ENCODE measurements around the gene MON2. TPM values are rescaled to one million over a fixed set of nuclear protein-coding genes. Genes with fewer than 3 reads are reported as not detected.
A peak's percentile ranks its signal among the peaks of the same experiment; 100 is the strongest.

MON2 gene
- total RNA-seq, 1 donor from 2014 or later: 67.3 TPM

DNA sequence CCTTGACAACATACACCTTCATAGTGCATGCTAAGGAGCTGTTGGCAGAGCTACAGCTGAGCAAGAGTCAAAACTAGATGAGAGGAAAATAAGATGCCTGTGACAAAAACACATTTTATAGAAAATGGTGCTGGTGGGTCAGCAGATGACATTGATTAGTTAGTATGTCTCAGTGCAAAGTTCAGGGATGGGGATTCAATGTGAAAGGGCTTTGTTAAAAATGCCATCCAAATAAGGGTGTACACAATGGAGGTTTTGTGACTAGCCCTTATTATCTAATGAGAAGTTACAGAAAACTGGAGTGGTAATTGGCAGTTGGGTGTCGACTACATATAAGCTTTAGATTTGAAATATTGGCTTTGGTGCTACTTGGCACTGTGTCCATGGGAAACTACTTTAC, 169.0 kb downstream of the MON2 start:
- Histone ChIP-seq H3K27me3 (ENCODE audit: control insufficient read depth in 3 of 3, insufficient read depth in 3 of 3, low read length in 3 of 3) (peaks cover 3 to 33% (median 29%) of the 10 kb centered on the region in 3 donors), H3K9ac (ENCODE audit: low read depth in 1 of 3, low read length in 3 of 3) (no peak overlapping the region), H3K4me1 (ENCODE audit: control insufficient read depth in 3 of 3, insufficient read depth in 3 of 3, low read length in 3 of 3) (peaks cover 12 to 20% (median 15%) of the 10 kb centered on the region in 3 donors), H3K9me3 (ENCODE audit: control insufficient read depth in 3 of 3, low read length in 3 of 3) (no peaks in the 10 kb centered on the region), H3K27ac (ENCODE audit: low read depth, low read length) (no peak overlapping the region), H3K4me3 (ENCODE audit: low read length in 3 of 3) (no peak overlapping the region), H3K36me3 (ENCODE audit: control insufficient read depth in 3 of 3, insufficient read depth in 3 of 3, low read length in 3 of 3) (no peaks in the 10 kb centered on the region)

DNA sequence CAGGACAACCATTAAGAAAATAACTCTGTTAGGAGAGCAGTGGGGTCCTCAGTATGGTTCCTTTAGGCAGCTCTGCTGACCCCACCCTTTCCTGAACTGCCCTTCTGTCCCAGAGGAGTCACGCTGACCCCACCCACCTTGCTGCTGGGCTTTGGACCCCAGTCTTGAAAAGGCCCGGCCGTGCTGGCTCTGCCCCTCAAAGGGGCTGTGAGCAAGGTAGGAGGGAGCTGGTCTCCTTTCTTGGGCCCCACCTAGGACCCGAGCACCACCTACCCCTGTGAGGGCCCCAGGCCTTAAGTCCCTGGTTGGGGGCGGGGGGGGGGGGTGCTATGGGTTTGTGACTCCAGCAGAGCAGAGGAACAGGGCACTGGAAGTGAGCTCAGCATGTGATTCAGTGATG, 171.1 kb downstream of the MON2 start:
- Histone ChIP-seq H3K4me3 (ENCODE audit: low read length in 3 of 3) (no peak overlapping the region), H3K9me3 (ENCODE audit: control insufficient read depth in 3 of 3, low read length in 3 of 3) (no peaks in the 10 kb centered on the region), H3K9ac (ENCODE audit: low read depth in 1 of 3, low read length in 3 of 3) (no peak overlapping the region), H3K36me3 (ENCODE audit: control insufficient read depth in 3 of 3, insufficient read depth in 3 of 3, low read length in 3 of 3) (no peaks in the 10 kb centered on the region), H3K27ac (ENCODE audit: low read depth, low read length) (no peak overlapping the region), H3K4me1 (ENCODE audit: control insufficient read depth in 3 of 3, insufficient read depth in 3 of 3, low read length in 3 of 3) (peaks cover under 1 to 4% (median 4%) of the 10 kb centered on the region in 3 donors), H3K27me3 (ENCODE audit: control insufficient read depth in 3 of 3, insufficient read depth in 3 of 3, low read length in 3 of 3) (peaks cover 3 to 13% (median 13%) of the 10 kb centered on the region in 3 donors)

DNA sequence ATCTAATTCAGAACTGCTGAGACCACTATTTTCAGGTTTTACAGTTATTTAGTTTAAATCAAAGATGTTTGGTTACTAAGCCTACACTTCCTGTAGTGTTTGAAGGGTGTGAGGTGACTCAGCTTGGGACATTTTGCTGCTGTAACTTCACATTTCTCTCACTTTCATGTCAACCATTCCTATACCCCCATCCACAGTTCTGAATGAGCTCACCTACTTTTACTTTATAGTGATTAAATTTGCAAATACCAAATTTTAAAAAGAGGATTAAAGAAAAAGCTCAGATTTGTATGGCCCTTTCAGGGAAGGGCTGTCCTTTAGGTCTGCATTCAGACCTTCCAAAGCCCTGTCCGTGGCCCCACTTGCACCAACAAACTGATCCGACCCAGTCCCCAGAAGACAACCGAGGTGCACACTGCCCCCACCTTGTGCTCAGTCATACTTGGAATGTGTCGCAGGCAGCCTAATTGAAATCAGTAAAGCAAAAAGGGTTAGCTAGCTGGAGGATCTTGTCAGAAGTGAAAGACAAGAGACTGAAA, 174.4 kb downstream of the MON2 start:
- no peaks in the 10 kb centered on the region for H3K36me3 ChIP-seq (ENCODE audit: control insufficient read depth in 3 of 3, insufficient read depth in 3 of 3, low read length in 3 of 3)
- H3K9me3 ChIP-seq (ENCODE audit: control insufficient read depth in 3 of 3, low read length in 3 of 3): no peaks in the 10 kb centered on the region
- no peaks in the 10 kb centered on the region for H3K4me1 ChIP-seq (ENCODE audit: control insufficient read depth in 3 of 3, insufficient read depth in 3 of 3, low read length in 3 of 3)
- H3K9ac ChIP-seq (ENCODE audit: low read depth in 1 of 3, low read length in 3 of 3): no peak overlapping the region
- H3K4me3 ChIP-seq (ENCODE audit: low read length in 3 of 3): no peak overlapping the region
- H3K27ac ChIP-seq (ENCODE audit: low read depth, low read length): no peak overlapping the region
- no peaks in the 10 kb centered on the region for H3K27me3 ChIP-seq (ENCODE audit: control insufficient read depth in 3 of 3, insufficient read depth in 3 of 3, low read length in 3 of 3)

DNA sequence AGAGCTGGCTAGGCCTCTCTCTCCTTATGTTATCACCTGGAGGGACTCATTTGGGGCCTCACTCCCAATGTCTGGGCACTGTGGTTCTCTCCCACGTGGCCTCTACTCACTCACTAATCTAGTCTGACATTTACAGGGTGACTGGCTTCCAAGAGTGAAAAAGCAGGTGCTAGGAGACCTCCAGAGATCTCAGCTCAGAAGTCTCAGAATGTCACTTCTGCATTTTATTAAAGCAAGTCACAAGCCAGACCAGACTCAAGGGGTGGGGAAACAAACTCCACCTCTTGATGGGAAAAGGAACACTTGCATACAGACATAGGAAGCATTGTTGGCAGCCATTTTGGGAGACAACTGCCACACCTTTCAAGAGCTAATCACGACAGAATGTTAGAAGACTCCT, 175.9 kb downstream of the MON2 start:
- Histone ChIP-seq H3K4me3 (ENCODE audit: low read length in 3 of 3) (no peak overlapping the region), H3K9ac (ENCODE audit: low read depth in 1 of 3, low read length in 3 of 3) (no peak overlapping the region), H3K27me3 (ENCODE audit: control insufficient read depth in 3 of 3, insufficient read depth in 3 of 3, low read length in 3 of 3) (no peaks in the 10 kb centered on the region), H3K36me3 (ENCODE audit: control insufficient read depth in 3 of 3, insufficient read depth in 3 of 3, low read length in 3 of 3) (no peaks in the 10 kb centered on the region), H3K9me3 (ENCODE audit: control insufficient read depth in 3 of 3, low read length in 3 of 3) (no peaks in the 10 kb centered on the region), H3K27ac (ENCODE audit: low read depth, low read length) (no peak overlapping the region), H3K4me1 (ENCODE audit: control insufficient read depth in 3 of 3, insufficient read depth in 3 of 3, low read length in 3 of 3) (peaks cover 0 to 5% (median 0%) of the 10 kb centered on the region in 3 donors)

DNA sequence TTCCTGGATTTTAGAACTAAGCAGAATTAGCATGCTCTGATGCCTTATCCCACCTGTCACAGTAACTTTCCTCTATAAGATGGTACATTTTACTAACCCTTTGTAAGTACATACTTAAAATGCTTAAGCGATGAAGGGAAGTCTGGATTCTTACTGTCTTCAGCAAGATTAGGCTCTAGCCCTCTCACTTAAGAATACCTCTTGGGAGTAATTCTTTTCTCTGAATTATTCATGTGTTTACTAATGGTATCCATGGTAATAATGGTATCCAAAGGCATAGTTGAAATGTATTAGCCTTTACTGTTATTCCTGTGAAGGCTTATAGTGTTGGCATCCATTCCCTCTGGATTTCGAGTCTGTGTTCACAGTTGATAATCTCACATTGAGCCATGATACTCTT, 176.9 kb downstream of the MON2 start:
- no peaks in the 10 kb centered on the region for H3K36me3 ChIP-seq (ENCODE audit: control insufficient read depth in 3 of 3, insufficient read depth in 3 of 3, low read length in 3 of 3)

DNA sequence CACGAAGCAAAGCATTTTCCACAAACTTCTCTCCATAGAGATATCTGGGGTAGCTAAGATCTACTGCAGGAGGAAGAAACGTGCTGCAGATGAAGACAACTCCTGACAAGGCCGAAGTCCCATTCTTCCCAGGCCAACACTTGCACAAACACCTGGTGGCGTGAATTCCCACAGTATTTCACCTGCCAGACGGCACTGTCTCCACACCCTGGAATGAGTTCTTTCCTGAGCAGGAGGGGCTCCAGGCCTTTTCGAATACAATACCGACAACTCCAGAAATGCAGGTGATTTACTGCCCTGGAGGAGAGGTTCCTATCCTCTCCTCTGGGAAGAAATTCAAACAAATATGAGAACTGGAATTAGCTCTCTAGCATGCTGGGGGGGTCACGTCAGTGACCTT, 179.9 kb downstream of the MON2 start:
- H3K9ac ChIP-seq (ENCODE audit: low read depth in 1 of 3, low read length in 3 of 3): no peak overlapping the region
- no peaks in the 10 kb centered on the region for H3K9me3 ChIP-seq (ENCODE audit: control insufficient read depth in 3 of 3, low read length in 3 of 3)
- H3K27me3 ChIP-seq (ENCODE audit: control insufficient read depth in 3 of 3, insufficient read depth in 3 of 3, low read length in 3 of 3): no peaks in the 10 kb centered on the region
- H3K36me3 ChIP-seq (ENCODE audit: control insufficient read depth in 3 of 3, insufficient read depth in 3 of 3, low read length in 3 of 3): no peaks in the 10 kb centered on the region
- H3K4me1 ChIP-seq (ENCODE audit: control insufficient read depth in 3 of 3, insufficient read depth in 3 of 3, low read length in 3 of 3): peaks cover 0 to 5% (median 0%) of the 10 kb centered on the region in 3 donors
- no peak overlapping the region for H3K4me3 ChIP-seq (ENCODE audit: low read length in 3 of 3)
- no peak overlapping the region for H3K27ac ChIP-seq (ENCODE audit: low read depth, low read length)

More for the DNA sequence above, 176.9 kb downstream of the MON2 start:
- Histone ChIP-seq H3K27me3 (ENCODE audit: control insufficient read depth in 3 of 3, insufficient read depth in 3 of 3, low read length in 3 of 3) (no peaks in the 10 kb centered on the region), H3K4me1 (ENCODE audit: control insufficient read depth in 3 of 3, insufficient read depth in 3 of 3, low read length in 3 of 3) (peaks cover 0 to 5% (median 0%) of the 10 kb centered on the region in 3 donors), H3K9ac (ENCODE audit: low read depth in 1 of 3, low read length in 3 of 3) (no peak overlapping the region), H3K27ac (ENCODE audit: low read depth, low read length) (no peak overlapping the region), H3K4me3 (ENCODE audit: low read length in 3 of 3) (no peak overlapping the region), H3K9me3 (ENCODE audit: control insufficient read depth in 3 of 3, low read length in 3 of 3) (no peaks in the 10 kb centered on the region)

DNA sequence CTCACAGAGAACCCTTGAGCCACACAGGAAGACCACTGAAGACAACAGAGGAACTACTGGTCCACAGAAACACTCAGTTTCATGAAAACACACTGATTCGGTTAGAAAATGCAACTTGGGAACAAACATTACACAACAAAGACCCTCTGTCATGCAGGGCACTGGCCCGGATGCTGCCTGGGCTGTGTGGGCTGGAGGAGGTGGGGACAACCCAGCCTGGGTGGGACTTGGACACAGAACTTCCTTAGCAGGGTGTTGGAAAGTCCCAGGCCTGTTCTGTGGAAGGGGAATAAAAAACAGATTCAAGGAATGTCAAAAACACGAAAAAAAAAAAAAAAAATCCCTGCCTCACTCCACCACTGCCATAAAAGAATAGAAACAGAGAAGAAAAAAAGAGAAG, 181.0 kb downstream of the MON2 start:
- H3K27ac ChIP-seq (ENCODE audit: low read depth, low read length): no peak overlapping the region
- H3K4me1 ChIP-seq (ENCODE audit: control insufficient read depth in 3 of 3, insufficient read depth in 3 of 3, low read length in 3 of 3): peaks cover 0 to 5% (median 0%) of the 10 kb centered on the region in 3 donors
- H3K27me3 ChIP-seq (ENCODE audit: control insufficient read depth in 3 of 3, insufficient read depth in 3 of 3, low read length in 3 of 3): no peaks in the 10 kb centered on the region
- no peak overlapping the region for H3K4me3 ChIP-seq (ENCODE audit: low read length in 3 of 3)
- no peak overlapping the region for H3K9ac ChIP-seq (ENCODE audit: low read depth in 1 of 3, low read length in 3 of 3)
- H3K9me3 ChIP-seq (ENCODE audit: control insufficient read depth in 3 of 3, low read length in 3 of 3): no peaks in the 10 kb centered on the region
- H3K36me3 ChIP-seq (ENCODE audit: control insufficient read depth in 3 of 3, insufficient read depth in 3 of 3, low read length in 3 of 3): no peaks in the 10 kb centered on the region

DNA sequence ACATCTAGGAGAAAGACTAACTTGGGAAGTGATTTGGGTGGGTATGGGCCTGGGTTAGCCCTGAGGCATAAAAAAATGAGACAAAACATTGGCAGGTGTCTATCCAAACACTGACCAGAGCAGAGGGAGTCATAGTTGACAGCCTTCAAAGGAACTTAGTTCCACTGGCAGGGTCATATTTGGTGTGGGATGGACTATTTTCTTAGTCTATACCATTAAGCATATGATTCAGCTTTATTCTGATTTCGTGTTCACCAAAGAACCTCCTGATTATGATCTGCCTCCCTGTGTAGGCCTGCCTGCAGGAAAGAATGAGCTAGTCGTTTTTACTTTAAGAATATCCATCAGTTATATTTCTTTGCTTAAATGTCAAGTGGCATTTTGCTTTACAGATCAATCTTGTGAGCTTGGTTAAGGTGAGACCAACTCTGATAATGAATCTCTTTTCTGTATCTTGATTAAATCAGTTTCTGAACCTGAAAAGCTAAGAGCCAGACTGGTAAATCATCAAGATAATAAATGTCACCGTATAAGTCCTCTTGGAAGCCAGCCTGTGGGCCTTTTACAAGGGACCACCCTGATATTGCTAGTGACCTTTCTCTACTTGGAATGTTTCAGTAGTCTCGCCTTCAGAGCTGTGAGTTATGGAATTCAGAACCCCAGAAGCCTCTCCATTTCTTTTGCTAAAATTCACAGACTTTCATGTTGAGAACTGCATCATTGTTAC, 182.9 kb downstream of the MON2 start:
- Histone ChIP-seq H3K4me1 (ENCODE audit: control insufficient read depth in 3 of 3, insufficient read depth in 3 of 3, low read length in 3 of 3) (peaks cover 0 to 5% (median 0%) of the 10 kb centered on the region in 3 donors), H3K27me3 (ENCODE audit: control insufficient read depth in 3 of 3, insufficient read depth in 3 of 3, low read length in 3 of 3) (no peaks in the 10 kb centered on the region), H3K36me3 (ENCODE audit: control insufficient read depth in 3 of 3, insufficient read depth in 3 of 3, low read length in 3 of 3) (no peaks in the 10 kb centered on the region), H3K9ac (ENCODE audit: low read depth in 1 of 3, low read length in 3 of 3) (no peak overlapping the region), H3K4me3 (ENCODE audit: low read length in 3 of 3) (no peak overlapping the region), H3K27ac (ENCODE audit: low read depth, low read length) (no peak overlapping the region), H3K9me3 (ENCODE audit: control insufficient read depth in 3 of 3, low read length in 3 of 3) (no peaks in the 10 kb centered on the region)

Small RNA genes lying within 50 kb of the gene (small RNA-seq; reads per million reads assigned to genes)
- 7,607 reads per million, percentile 100 among the genes with 10 or more reads in this experiment for gene MIRLET7I
- not detected for gene RNU6-399P

Other genes with a start within 250 kb of the MON2 start
- gene USP15, start 206.4 kb upstream of the MON2 start, total RNA-seq: 38.1 TPM

All from skeletal muscle tissue (tissue), 5 donors.